ENCODE results near the gene ST6GAL1.

ST6GAL1 gene

DNA sequence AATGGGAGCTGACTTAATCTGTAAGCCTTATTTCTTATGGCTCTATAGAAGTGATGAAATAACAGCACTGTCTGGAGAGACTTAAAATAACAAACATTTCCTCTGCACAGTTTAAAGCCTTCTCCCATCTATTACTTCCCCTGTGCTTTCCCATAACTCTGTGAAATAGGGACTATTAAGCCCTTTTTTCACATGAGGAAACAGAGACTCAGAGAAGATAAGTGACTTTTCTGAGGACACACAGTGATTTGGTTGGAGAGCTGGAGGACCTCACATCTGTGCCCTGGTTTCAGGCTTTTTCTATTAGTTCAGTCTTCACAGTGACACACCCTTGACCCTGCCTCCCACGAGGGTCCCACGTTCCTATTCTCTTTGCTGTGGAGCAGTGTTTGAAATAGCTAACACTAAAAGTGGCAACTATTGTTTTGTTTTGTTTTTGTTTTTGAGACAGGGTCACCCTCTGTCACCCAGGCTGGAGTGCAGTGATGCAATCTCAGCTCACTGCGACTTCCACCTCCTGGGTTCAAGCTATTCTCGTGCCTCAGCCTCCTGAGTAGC is 82.9 kb downstream of the ST6GAL1 start:
- Histone ChIP-seq H3K9ac (ENCODE audit: low read length) (no peak overlapping the region), H3K36me3 (ENCODE audit: control insufficient read depth, insufficient read depth, low read length) (peaks cover 18% of the 10 kb centered on the region; the same call in 1 of the 2 replicates), H3K27ac (ENCODE audit: low read depth, low read length) (no peak overlapping the region), H3K9me3 (ENCODE audit: control insufficient read depth, insufficient read depth, low read depth, low read length) (no peaks in the 10 kb centered on the region), H3K4me1 (ENCODE audit: control insufficient read depth, insufficient read depth, low read length) (peaks cover 8% of the 10 kb centered on the region; the same call in 1 of the 2 replicates), H3K27me3 (ENCODE audit: control insufficient read depth, insufficient read depth, low read length) (no peaks in the 10 kb centered on the region), H3K4me3 (ENCODE audit: low read depth, low read length) (no peak overlapping the region)

DNA sequence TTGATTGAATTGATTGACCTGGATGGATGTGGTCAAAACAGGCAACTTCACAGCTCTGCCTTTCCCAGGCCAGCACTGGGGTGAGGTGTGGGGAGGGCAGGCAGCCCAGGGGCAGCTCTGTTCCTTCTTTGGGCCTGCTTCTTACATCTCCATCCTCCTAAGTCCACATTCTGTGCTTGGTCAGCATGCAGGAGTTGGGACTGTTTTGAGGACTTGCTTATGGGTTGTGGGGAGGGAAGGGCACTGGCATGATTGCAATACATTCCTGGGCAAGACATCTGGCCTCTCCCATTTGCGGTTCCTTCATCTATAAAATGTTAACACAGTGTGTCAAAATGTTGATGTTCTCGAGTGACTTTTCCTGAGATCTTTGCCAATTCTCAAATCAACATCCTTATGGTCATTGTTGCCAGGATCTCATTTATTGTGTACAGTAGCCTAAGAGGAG is 84.1 kb downstream of the ST6GAL1 start:
- no peak overlapping the region for H3K27ac ChIP-seq (ENCODE audit: low read depth, low read length)
- no peak overlapping the region for H3K9ac ChIP-seq (ENCODE audit: low read length)
- peaks cover 18% of the 10 kb centered on the region; the same call in 1 of the 2 replicates for H3K36me3 ChIP-seq (ENCODE audit: control insufficient read depth, insufficient read depth, low read length)
- no peaks in the 10 kb centered on the region for H3K27me3 ChIP-seq (ENCODE audit: control insufficient read depth, insufficient read depth, low read length)
- peaks cover 11% of the 10 kb centered on the region; the same call in 1 of the 2 replicates for H3K4me1 ChIP-seq (ENCODE audit: control insufficient read depth, insufficient read depth, low read length)
- no peaks in the 10 kb centered on the region for H3K9me3 ChIP-seq (ENCODE audit: control insufficient read depth, insufficient read depth, low read depth, low read length)
- no peak overlapping the region for H3K4me3 ChIP-seq (ENCODE audit: low read depth, low read length)

DNA sequence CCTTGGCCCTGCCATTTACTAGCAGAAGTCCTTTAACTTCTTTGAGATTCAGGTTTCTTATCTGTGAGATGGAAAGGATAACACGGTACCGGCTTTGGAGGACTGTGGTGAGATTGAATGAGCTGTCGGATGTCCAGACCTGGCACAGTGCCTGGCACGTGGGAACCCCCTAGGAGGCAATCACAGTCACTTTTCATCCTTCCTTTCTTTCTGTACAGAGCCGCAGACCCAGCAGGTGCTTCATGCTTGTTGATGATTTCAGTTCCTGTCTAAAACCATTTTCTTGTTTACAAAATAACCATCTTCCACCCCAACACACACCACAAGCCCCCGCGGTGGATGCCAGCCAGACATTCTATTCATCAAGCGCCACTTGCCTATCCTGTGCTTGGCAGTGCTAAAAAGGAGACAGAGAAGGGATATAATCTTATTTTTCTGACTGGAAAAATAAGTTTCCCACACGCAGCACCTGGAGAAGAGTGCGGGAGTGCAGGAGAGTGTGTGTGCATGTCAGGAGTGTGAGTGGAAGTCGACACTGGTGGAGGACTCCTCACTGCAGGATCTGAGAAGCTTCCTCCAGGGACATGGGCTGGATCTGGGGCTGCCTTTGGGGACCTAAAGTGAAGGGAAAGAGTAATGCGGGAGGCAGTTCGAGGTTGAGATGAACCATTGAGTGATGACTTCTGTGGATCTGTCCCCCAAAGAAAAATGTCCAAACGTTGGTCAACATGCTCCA is 85.7 kb downstream of the ST6GAL1 start:
- Histone ChIP-seq H3K27ac (ENCODE audit: low read depth, low read length) (no peak overlapping the region), H3K27me3 (ENCODE audit: control insufficient read depth, insufficient read depth, low read length) (no peaks in the 10 kb centered on the region), H3K36me3 (ENCODE audit: control insufficient read depth, insufficient read depth, low read length) (peaks cover 18% of the 10 kb centered on the region; the same call in 1 of the 2 replicates), H3K9me3 (ENCODE audit: control insufficient read depth, insufficient read depth, low read depth, low read length) (no peaks in the 10 kb centered on the region), H3K4me3 (ENCODE audit: low read depth, low read length) (no peak overlapping the region), H3K4me1 (ENCODE audit: control insufficient read depth, insufficient read depth, low read length) (peaks cover 12% of the 10 kb centered on the region; the same call in 1 of the 2 replicates), H3K9ac (ENCODE audit: low read length) (no peak overlapping the region)

DNA sequence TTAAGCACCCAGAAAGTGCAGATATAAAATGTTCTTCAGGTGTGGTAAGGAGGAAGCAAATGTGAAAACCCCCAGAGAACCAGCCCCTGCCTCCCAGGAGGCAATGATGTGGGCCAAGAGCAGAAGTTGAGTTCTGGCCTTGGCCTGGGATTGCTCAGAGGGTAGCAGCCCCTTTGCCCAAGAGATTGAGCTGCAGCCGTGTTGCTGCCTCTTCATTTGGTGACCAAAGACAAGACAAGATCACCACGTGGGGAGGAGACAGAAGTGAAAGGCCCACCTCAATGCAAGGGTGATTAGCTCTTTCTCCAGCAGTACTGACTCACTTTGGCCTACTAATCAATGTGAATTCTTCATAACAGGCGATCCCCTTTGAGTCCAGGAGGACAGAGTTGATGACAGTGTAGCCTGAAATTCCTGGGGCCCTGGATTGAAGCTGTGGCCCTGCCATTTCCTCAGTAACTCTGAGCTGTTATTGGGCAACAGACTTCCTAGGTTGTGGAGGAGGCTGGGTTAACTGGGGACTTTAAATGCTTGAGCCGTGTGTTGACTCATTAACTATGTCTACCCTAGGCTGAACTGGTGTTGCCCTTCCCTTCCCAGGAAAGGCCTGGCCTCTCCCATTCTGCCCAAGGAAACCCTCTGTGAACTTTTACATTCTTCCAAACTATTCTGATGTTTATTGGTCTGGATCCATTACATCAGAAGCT is 86.5 kb downstream of the ST6GAL1 start:
- Histone ChIP-seq H3K27ac (ENCODE audit: low read depth, low read length) (no peak overlapping the region), H3K27me3 (ENCODE audit: control insufficient read depth, insufficient read depth, low read length) (no peaks in the 10 kb centered on the region), H3K9me3 (ENCODE audit: control insufficient read depth, insufficient read depth, low read depth, low read length) (no peaks in the 10 kb centered on the region), H3K4me3 (ENCODE audit: low read depth, low read length) (no peak overlapping the region), H3K36me3 (ENCODE audit: control insufficient read depth, insufficient read depth, low read length) (peaks cover 18% of the 10 kb centered on the region; the same call in 1 of the 2 replicates), H3K9ac (ENCODE audit: low read length) (no peak overlapping the region), H3K4me1 (ENCODE audit: control insufficient read depth, insufficient read depth, low read length) (peaks cover 12% of the 10 kb centered on the region; the same call in 1 of the 2 replicates)

DNA sequence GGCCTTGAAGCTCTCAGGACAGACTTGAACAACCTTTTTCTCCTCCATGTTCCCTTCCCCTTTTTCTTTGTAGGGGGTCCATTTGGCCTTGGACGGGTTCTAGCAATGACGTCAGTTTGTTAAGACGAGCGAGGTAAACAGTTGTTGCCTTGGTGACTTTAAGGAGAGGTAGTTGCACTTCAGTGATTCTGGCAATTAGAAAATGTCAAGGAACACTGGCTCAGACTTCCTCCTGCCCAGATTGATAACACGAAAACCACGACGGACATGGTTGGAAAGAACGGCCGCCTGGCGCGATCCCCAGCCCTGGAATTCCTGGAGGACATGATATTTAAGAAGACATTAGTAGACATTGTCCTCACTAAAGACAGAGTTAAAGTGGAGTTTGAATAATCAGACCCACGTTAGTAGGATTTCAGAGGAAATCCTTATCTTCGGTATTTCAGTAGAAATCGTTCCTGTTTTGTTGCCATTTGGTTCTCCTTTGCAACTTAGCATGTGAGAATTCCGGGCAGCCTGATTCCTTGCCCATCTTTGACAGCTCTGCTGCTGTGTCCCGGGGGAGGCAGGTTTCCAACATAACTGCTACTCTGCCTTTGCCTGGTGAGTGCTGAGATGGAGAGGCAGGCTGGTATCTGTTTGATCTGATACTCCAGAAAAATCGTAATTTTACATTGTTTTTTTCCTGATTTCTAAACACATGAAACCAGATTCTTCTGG is 87.3 kb downstream of the ST6GAL1 start:
- Histone ChIP-seq H3K4me3 (ENCODE audit: low read depth, low read length) (no peak overlapping the region), H3K9me3 (ENCODE audit: control insufficient read depth, insufficient read depth, low read depth, low read length) (no peaks in the 10 kb centered on the region), H3K9ac (ENCODE audit: low read length) (no peak overlapping the region), H3K27ac (ENCODE audit: low read depth, low read length) (no peak overlapping the region), H3K36me3 (ENCODE audit: control insufficient read depth, insufficient read depth, low read length) (peaks cover 18% of the 10 kb centered on the region; the same call in 1 of the 2 replicates), H3K4me1 (ENCODE audit: control insufficient read depth, insufficient read depth, low read length) (peaks cover 12% of the 10 kb centered on the region; the same call in 1 of the 2 replicates), H3K27me3 (ENCODE audit: control insufficient read depth, insufficient read depth, low read length) (no peaks in the 10 kb centered on the region)

DNA sequence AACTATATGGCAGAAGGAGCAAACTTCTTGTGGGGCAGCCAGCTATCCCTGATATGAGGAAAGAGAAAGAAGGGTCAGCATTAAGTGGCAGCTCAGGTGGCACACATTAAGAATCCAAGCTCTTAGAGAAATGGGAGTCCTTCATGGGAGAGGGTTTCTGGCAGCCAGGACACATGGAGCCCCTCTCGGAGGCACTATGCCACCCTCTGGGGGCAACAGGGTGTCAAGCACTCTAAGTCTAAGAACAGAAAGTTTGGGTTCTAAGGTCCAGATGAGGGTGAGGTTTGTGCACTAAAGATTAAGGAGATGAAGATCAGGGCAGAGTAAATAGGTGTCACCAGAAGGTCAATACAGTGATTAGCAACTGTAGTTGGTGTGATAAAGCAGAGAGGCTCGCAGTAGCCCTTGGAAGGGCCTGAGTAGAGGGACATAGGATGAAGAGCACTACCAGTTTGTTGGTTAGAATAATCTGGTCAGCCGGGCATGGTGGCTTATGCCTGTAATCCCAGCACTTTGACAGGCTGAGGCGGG is 89.3 kb downstream of the ST6GAL1 start:
- H3K27ac ChIP-seq (ENCODE audit: low read depth, low read length) = no peak overlapping the region
- H3K4me1 ChIP-seq (ENCODE audit: control insufficient read depth, insufficient read depth, low read length) = peaks cover 12% of the 10 kb centered on the region; the same call in 1 of the 2 replicates
- no peak overlapping the region for H3K4me3 ChIP-seq (ENCODE audit: low read depth, low read length)

DNA sequence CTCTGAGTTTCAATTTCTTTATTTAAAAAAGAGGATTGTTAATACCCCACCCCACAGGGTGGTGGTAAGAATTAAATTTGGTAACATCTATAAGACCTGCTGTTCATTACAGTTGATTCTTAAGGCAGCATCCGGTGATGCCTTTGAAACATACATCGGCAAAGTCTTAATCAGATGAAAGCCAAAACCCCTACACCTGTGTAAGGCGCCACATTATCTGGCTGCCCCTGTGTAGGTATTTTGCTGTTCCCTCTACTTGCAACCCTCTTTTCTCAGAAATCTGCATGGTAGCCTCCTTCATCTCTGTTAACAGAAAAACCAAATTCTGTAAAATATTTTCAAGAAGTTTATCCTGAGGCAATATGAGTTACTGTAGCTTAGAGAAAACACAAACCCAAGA is 90.0 kb downstream of the ST6GAL1 start:
- H3K27ac ChIP-seq (ENCODE audit: low read depth, low read length) = no peak overlapping the region
- peaks cover 17% of the 10 kb centered on the region; the same call in 1 of the 2 replicates for H3K36me3 ChIP-seq (ENCODE audit: control insufficient read depth, insufficient read depth, low read length)
- no peaks in the 10 kb centered on the region for H3K27me3 ChIP-seq (ENCODE audit: control insufficient read depth, insufficient read depth, low read length)
- H3K4me1 ChIP-seq (ENCODE audit: control insufficient read depth, insufficient read depth, low read length) = peaks cover 12% of the 10 kb centered on the region; the same call in 1 of the 2 replicates
- H3K4me3 ChIP-seq (ENCODE audit: low read depth, low read length) = no peak overlapping the region
- no peak overlapping the region for H3K9ac ChIP-seq (ENCODE audit: low read length)
- H3K9me3 ChIP-seq (ENCODE audit: control insufficient read depth, insufficient read depth, low read depth, low read length) = no peaks in the 10 kb centered on the region

More for the DNA sequence above, 89.3 kb downstream of the ST6GAL1 start:
- Histone ChIP-seq H3K27me3 (ENCODE audit: control insufficient read depth, insufficient read depth, low read length) (no peaks in the 10 kb centered on the region), H3K36me3 (ENCODE audit: control insufficient read depth, insufficient read depth, low read length) (peaks cover 20% of the 10 kb centered on the region; the same call in 1 of the 2 replicates), H3K9me3 (ENCODE audit: control insufficient read depth, insufficient read depth, low read depth, low read length) (no peaks in the 10 kb centered on the region), H3K9ac (ENCODE audit: low read length) (no peak overlapping the region)

DNA sequence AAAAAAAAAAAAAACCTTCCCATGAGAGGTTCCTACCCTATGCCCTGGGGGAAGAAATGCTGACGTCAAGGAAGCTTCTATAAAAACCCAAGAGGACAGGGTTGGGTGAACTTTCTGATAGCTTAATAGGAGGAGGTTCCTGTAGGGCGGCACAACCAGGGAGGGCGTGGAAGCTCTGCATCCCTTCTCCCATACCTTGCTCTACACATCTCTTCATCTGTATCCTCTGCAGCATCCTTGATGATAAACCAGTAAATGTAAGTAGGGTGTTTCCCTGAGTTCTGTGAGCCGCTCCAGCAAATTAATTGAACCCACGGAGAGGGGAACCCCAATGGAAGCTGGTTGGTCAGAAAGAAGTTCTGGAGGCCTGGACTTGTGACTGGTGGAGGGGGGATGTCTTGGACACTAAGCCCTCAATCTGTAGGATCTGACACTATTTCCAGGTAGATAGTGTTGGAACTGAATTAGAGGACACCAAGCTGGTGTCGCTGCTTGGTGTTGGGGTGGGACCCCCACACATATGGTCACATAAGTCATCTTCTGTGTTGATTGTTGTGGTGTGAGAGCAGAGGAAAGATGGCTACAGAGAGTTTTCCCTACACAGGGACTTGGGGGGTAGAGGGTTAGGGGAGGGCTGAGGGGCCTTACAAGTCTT is 91.5 kb downstream of the ST6GAL1 start:
- H3K4me3 ChIP-seq (ENCODE audit: low read depth, low read length) = no peak overlapping the region
- H3K27me3 ChIP-seq (ENCODE audit: control insufficient read depth, insufficient read depth, low read length) = no peaks in the 10 kb centered on the region
- peaks cover 6% of the 10 kb centered on the region; the same call in 1 of the 2 replicates for H3K4me1 ChIP-seq (ENCODE audit: control insufficient read depth, insufficient read depth, low read length)
- no peaks in the 10 kb centered on the region for H3K9me3 ChIP-seq (ENCODE audit: control insufficient read depth, insufficient read depth, low read depth, low read length)
- H3K27ac ChIP-seq (ENCODE audit: low read depth, low read length) = no peak overlapping the region
- no peak overlapping the region for H3K9ac ChIP-seq (ENCODE audit: low read length)
- H3K36me3 ChIP-seq (ENCODE audit: control insufficient read depth, insufficient read depth, low read length) = peaks cover 9% of the 10 kb centered on the region; the same call in 1 of the 2 replicates

DNA sequence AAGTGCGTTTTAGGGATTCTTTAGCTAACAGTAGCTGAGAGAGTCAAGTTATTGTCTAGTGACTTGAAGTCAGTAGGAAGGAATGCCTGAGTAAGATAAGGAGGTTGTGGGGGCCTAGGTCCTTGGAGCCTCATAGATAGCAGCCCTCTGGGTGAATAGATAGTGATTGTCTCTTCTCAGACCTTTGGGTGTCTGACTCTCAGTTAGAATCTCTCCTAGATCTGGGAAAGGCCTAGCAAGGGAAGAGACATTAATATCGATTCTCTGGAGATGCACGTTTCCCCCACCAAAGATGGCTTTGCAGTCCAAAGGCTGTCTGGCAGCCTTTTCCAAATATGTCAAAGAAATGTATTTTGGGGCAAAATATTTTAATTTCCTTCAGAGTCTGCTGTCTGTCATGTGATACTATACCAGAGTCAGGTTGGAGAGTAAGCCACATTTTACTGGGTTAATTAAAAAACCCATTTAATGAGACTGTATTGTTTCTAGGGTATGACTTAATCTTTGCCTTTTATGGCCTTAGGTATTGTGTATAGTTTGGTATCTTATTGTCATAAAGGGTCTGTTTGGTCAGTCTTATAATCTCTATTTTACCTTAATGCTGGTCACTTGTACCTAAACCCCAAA is 92.2 kb downstream of the ST6GAL1 start:
- H3K27me3 ChIP-seq (ENCODE audit: control insufficient read depth, insufficient read depth, low read length) = no peaks in the 10 kb centered on the region
- H3K27ac ChIP-seq (ENCODE audit: low read depth, low read length) = no peak overlapping the region
- H3K4me1 ChIP-seq (ENCODE audit: control insufficient read depth, insufficient read depth, low read length) = peaks cover 3% of the 10 kb centered on the region; the same call in 1 of the 2 replicates
- no peak overlapping the region for H3K9ac ChIP-seq (ENCODE audit: low read length)
- H3K36me3 ChIP-seq (ENCODE audit: control insufficient read depth, insufficient read depth, low read length) = peaks cover 5% of the 10 kb centered on the region; the same call in 1 of the 2 replicates
- H3K9me3 ChIP-seq (ENCODE audit: control insufficient read depth, insufficient read depth, low read depth, low read length) = no peaks in the 10 kb centered on the region
- H3K4me3 ChIP-seq (ENCODE audit: low read depth, low read length) = no peak overlapping the region

Data from HUES6 (cell line).